ENCODE results near the gene SH2D3C. TPM values are rescaled to one million over a fixed set of nuclear protein-coding genes. Genes with fewer than 3 reads are reported as not detected.
A peak's percentile ranks its signal among the peaks of the same experiment; 100 is the strongest.
"Not testable (repeated sequence)": the region's sequence is repeated elsewhere in the genome, so short reads cannot be mapped to it uniquely, and the experiment has no call there.

SH2D3C gene
- total and polyA plus RNA-seq, 9 donors, result 1.9 to 17.0 (median 4.6) TPM

GRCh38 chr9:127785023-127785932 lies 6.8 kb upstream of the SH2D3C start:
- no peaks in the 10 kb centered on the region for H3K36me3 ChIP-seq
- no peaks in the 10 kb centered on the region for H3K9me3 ChIP-seq
- H3K27ac ChIP-seq, result peak overlapping the region; percentile 95 to 96
- H3K4me3 ChIP-seq, result peak overlapping the region; percentile 100
- peak; percentile 86 to 93 (median 92) for DNase-seq
- peak; percentile 11 for TF ChIP-seq POLR2A (IDR thresholded peaks at IDR 0.05)
- TF ChIP-seq EP300 (IDR thresholded peaks at IDR 0.05), result no peak
- TF ChIP-seq, protein P1, sequence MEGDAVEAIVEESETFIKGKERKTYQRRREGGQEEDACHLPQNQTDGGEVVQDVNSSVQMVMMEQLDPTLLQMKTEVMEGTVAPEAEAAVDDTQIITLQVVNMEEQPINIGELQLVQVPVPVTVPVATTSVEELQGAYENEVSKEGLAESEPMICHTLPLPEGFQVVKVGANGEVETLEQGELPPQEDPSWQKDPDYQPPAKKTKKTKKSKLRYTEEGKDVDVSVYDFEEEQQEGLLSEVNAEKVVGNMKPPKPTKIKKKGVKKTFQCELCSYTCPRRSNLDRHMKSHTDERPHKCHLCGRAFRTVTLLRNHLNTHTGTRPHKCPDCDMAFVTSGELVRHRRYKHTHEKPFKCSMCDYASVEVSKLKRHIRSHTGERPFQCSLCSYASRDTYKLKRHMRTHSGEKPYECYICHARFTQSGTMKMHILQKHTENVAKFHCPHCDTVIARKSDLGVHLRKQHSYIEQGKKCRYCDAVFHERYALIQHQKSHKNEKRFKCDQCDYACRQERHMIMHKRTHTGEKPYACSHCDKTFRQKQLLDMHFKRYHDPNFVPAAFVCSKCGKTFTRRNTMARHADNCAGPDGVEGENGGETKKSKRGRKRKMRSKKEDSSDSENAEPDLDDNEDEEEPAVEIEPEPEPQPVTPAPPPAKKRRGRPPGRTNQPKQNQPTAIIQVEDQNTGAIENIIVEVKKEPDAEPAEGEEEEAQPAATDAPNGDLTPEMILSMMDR (IDR thresholded peaks at IDR 0.05), result peak; percentile 92 to 96 (median 95)
- peaks cover 11% of the 10 kb centered on the region for H3K4me1 ChIP-seq (ENCODE audit: insufficient read depth)
- H3K27me3 ChIP-seq, result no peaks in the 10 kb centered on the region
- 0 to 1% (median 1%) methylated on average over 39 to 118 of the region's 123 CpGs for WGBS, 3 donors
- intact Hi-C loops (cut with DNase I), result loop anchor here in 3 of 4 donors (1.0 to 10.0 kb wide), 6 partner anchors 50 to 198 kb away; partner anchors contain the start of genes TOR2A (in 2 of the 3) and ST6GALNAC4 (in 1 of the 3)

DNA sequence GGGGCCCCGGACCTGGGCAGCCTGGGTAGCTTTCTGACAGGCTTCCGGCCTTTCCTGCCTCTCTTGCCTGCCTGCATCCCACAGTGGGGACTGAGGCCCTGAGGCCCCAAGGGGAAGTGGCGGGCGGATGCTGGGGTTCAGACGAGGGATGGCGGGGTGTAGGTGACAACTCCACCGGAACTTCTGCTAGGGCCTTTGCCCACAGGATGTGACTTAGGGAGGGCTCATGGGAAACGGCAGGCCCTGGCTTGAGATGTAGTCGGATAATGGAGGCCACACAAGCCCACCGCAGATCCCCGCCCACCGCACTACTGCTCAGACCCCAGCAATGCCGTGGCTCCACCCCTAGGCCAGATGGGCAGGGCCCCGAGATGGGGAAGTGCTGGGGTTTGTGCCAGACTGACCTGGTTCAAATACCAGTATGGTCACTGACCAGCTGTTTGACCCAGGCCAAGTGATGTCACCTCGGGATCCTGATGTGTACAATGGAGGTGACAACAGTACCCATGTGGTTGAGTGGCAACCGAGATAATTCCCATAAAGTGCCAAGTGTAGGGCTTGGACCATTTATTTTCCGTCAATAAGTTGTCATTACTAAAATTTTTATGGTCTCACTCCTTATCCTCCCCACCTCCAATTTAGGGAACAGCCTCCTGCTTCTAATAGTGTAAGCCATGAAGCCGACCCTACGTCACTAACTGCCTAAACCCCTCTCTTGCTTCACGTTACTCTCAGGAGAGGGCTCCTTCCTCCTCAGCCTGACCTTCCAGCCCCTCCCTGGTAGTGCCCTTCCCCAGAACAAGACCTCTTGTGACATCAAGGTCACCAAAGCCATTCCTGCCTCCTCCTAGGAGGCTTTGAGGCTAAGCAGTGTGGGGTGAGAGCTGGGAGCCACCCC lies 4.9 kb upstream of the SH2D3C start:
- peak in 3 of 5 donors; percentile 51 to 58 (median 56) for DNase-seq
- Histone ChIP-seq H3K4me1 (ENCODE audit: insufficient read depth) (peaks cover 8% of the 10 kb centered on the region), H3K27ac (no peak overlapping the region), H3K36me3 (no peaks in the 10 kb centered on the region), H3K9me3 (no peaks in the 10 kb centered on the region), H3K27me3 (no peaks in the 10 kb centered on the region), H3K4me3 (no peak overlapping the region)
- WGBS, 3 donors, result 76 to 82% (median 81%) methylated on average over 20 of the region's 20 CpGs
- TF ChIP-seq, protein P1 (IDR thresholded peaks at IDR 0.05), result no peak
- TF ChIP-seq POLR2A (IDR thresholded peaks at IDR 0.05) (no peak), EP300 (IDR thresholded peaks at IDR 0.05) (no peak)
- intact Hi-C loops (cut with DNase I), result loop anchor here in 3 of 4 donors (2.0 to 10.0 kb wide), 4 partner anchors 41 to 81 kb away; partner anchors contain the start of gene TOR2A (in 2 of the 3)

GRCh38 chr9:127781806-127782205 lies 3.3 kb upstream of the SH2D3C start:
- H3K9me3 ChIP-seq, result no peaks in the 10 kb centered on the region
- peaks cover 5% of the 10 kb centered on the region for H3K4me1 ChIP-seq (ENCODE audit: insufficient read depth)
- no peak for DNase-seq
- intact Hi-C loops (cut with DNase I), result loop anchor here in 2 of 4 donors (5.0 to 10.0 kb wide), 3 partner anchors 40 to 83 kb away; partner anchors contain the start of gene TOR2A (in 1 of the 2)
- H3K27ac ChIP-seq, result no peak overlapping the region
- H3K4me3 ChIP-seq, result no peak overlapping the region
- H3K27me3 ChIP-seq, result no peaks in the 10 kb centered on the region
- H3K36me3 ChIP-seq, result no peaks in the 10 kb centered on the region
- 90 to 95% (median 92%) methylated on average over 4 of the region's 4 CpGs for WGBS, 3 donors
- TF ChIP-seq EP300 (IDR thresholded peaks at IDR 0.05), result no peak
- no peak for TF ChIP-seq POLR2A (IDR thresholded peaks at IDR 0.05)
- TF ChIP-seq, protein P1 (IDR thresholded peaks at IDR 0.05), result no peak

DNA sequence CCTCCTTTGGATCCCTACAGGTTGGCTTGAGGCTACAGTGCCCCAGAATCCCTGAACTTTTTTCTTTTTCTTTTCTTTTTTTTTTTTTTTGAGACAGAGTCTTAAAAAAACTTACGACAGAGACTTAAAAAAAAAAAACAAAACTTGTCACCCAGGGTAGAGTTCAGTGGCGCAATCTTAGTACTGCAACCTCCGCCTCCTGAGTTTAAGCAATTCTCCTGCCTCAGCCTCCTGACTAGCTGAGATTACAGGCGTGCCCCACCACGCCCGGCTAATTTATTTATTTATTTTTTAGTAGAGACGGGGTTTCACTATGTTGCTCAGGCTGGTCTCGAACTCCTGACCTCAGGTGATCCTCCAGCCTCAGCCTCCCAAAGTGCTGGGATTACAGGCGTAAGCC lies 2.4 kb upstream of the SH2D3C start:
- H3K27me3 ChIP-seq; H3K4me1 ChIP-seq (ENCODE audit: insufficient read depth); H3K36me3 ChIP-seq; DNase-seq; H3K9me3 ChIP-seq; H3K27ac ChIP-seq; H3K4me3 ChIP-seq: not testable (repeated sequence)
- WGBS, 3 donors, result 91 to 94% (median 92%) methylated on average over 9 of the region's 9 CpGs
- intact Hi-C loops (cut with DNase I), result loop anchor here in 2 of 4 donors (5.0 to 10.0 kb wide), 3 partner anchors 39 to 84 kb away; partner anchors contain the start of gene TOR2A (in 1 of the 2)
